K562 (cell line): ENCODE data around the gene UBA52. TPM values are rescaled to one million over a fixed set of nuclear protein-coding genes. Genes with fewer than 3 reads are reported as not detected.
A peak's percentile ranks its signal among the peaks of the same experiment; 100 is the strongest.

Experiments
- ATAC-seq: fragments of 200-7000 bp; cut with Tn5 transposase; 3 replicates; pipeline ENCODE4 v1.9.1; 2020; ENCODE audit warnings: moderate library complexity
- BruUV-seq: library from RNA; stranded (reverse); fragments of 400-500 nt; replicated peaks from 2 replicates; lab custom pipeline; 2021; lab: Mats Ljungman, UMichigan
- CTCF ChIA-PET: fragments of 300-600 bp; formaldehyde crosslinking; extraction: SDS; loops from one replicate; lab custom pipeline; 2021; ENCODE audit warnings: low intra/inter-chr PET ratio; lab: Yijun Ruan, JAX
- POLR2A ChIA-PET: fragments of 300-600, 350-650 bp; sonication (Branson Sonifier 250); formaldehyde crosslinking; extraction: SDS; loops from one replicate; lab custom pipeline; 2021; ENCODE audit warnings: antibody characterized with exemption, inconsistent platforms; lab: Yijun Ruan, JAX
- DNase-seq, 4 experiments: peaks; one replicate each; pipeline versions ENCODE4 v3.0.0 to v3.0.0-alpha.2; 2011 to 2018; ENCODE audit warnings: low spot score in 3 of 4, mixed read lengths in 3 of 4; ENCODE audit errors: extremely low read depth in 1 of 4
- FAIRE-seq: peaks from 2 replicates; lab custom pipeline; 2011; peaks lifted over from hg19 to GRCh38; lab: Jason Lieb, UNC
- H2AFZ ChIP-seq: 2 replicates; pipeline ENCODE4 v1.6.0; 2011; ENCODE audit warnings: low read depth, low read length, control low read depth, inconsistent platforms
- H3K27ac ChIP-seq: fragments of 200-600 bp; 3 replicates; pipeline ENCODE4 v1.8.0; 2011; ENCODE audit warnings: low read depth, mild to moderate bottlenecking, control low read depth, inconsistent platforms, low read length, moderate library complexity, mixed read lengths; ENCODE audit errors: extremely low read depth
- H3K27me3 ChIP-seq, 2 experiments: fragments of 300-600 bp in 1 of 2; 2 replicates in 1 of 2; 3 replicates in 1 of 2; pipeline versions ENCODE4 v1.6.0 to v1.8.0; 2011; ENCODE audit warnings: inconsistent platforms in 2 of 2, low read length in 2 of 2, mild to moderate bottlenecking in 1 of 2, mixed read lengths in 1 of 2, moderate library complexity in 1 of 2; ENCODE audit not compliant: control insufficient read depth in 2 of 2, insufficient read depth in 2 of 2
- H3K36me3 ChIP-seq: fragments of 300-600 bp; 3 replicates; pipeline ENCODE4 v1.8.0; 2011; ENCODE audit warnings: mild to moderate bottlenecking, low read length, inconsistent platforms; ENCODE audit not compliant: control insufficient read depth, insufficient read depth
- H3K4me1 ChIP-seq, 2 experiments: fragments of 200-600 bp in 1 of 2; replicated peaks in 1 of 2; 2 replicates in 1 of 2; 3 replicates in 1 of 2; pipeline versions ENCODE4 v1.5.1 to v1.8.0; 2011; ENCODE audit warnings: inconsistent platforms in 2 of 2, low read length in 2 of 2, mild to moderate bottlenecking in 1 of 2, mixed read lengths in 1 of 2, moderate library complexity in 1 of 2; ENCODE audit not compliant: control insufficient read depth in 2 of 2, insufficient read depth in 2 of 2
- H3K4me2 ChIP-seq: 2 replicates; pipeline ENCODE4 v1.6.1; 2011; ENCODE audit warnings: low read length, control low read depth, inconsistent platforms, mixed read lengths; ENCODE audit not compliant: insufficient read depth
- H3K4me3 ChIP-seq: fragments of 200-600 bp; sonication (generic), shearing (Covaris generic); 2 replicates; pipeline ENCODE4 v1.5.1; 2016; ENCODE audit warnings: control low read depth, inconsistent platforms
- H3K79me2 ChIP-seq: fragments of 200-600 bp; 3 replicates; pipeline ENCODE4 v1.8.0; 2011; ENCODE audit warnings: low read length, inconsistent platforms; ENCODE audit not compliant: control insufficient read depth, insufficient read depth
- H3K9ac ChIP-seq, 2 experiments: 2 replicates each; pipeline versions ENCODE4 v1.6.0 to v1.6.1; 2011; ENCODE audit warnings: low read depth in 2 of 2, low read length in 2 of 2, control low read depth in 1 of 2, inconsistent platforms in 1 of 2, mild to moderate bottlenecking in 1 of 2, mixed read lengths in 1 of 2; ENCODE audit not compliant: insufficient read depth in 1 of 2
- H3K9me1 ChIP-seq: one replicate; pipeline ENCODE4 v1.6.0; 2011; ENCODE audit warnings: inconsistent platforms, mild to moderate bottlenecking, low read length, moderate library complexity; ENCODE audit not compliant: control insufficient read depth, insufficient read depth
- H3K9me3 ChIP-seq: replicated peaks from 2 replicates; pipeline ENCODE4 v1.5.1; 2011; ENCODE audit warnings: low read depth, low read length, inconsistent platforms; ENCODE audit not compliant: control insufficient read depth, insufficient read depth
- H4K20me1 ChIP-seq: replicated peaks from 2 replicates; pipeline ENCODE4 v1.6.1; 2011; ENCODE audit warnings: low read length, inconsistent platforms, mixed read lengths; ENCODE audit not compliant: control insufficient read depth, insufficient read depth
- ARHGAP35 ChIP-seq: fragments of 450-650 bp; IDR thresholded peaks from 2 replicates; pipeline ENCODE4 v1.6.1; 2018; ENCODE audit not compliant: partially characterized antibody
- CBFA2T3 ChIP-seq: fragments of 450-650 bp; IDR thresholded peaks from 2 replicates; pipeline ENCODE4 v1.6.1; 2017
- HNRNPH1 ChIP-seq: fragments of 200-400 bp; formaldehyde crosslinking; optimal IDR thresholded peaks from 2 replicates; pipeline ENCODE3; 2017; ENCODE audit warnings: low read depth, mild to moderate bottlenecking, low read length, moderate library complexity
- HOXB6 ChIP-seq: fragments of 250-450 bp; sonication (Bioruptor Pico); IDR thresholded peaks from 2 replicates; pipeline ENCODE4 v1.5.1; 2022; ENCODE audit warnings: mild to moderate bottlenecking, borderline replicate concordance
- MYNN ChIP-seq, 2 experiments: sonication (generic); formaldehyde crosslinking in 1 of 2; IDR thresholded peaks; 2 replicates each; pipeline versions ENCODE4 v1.5.0 to v1.6.1; 2016 to 2020; ENCODE audit warnings: antibody characterized with exemption in 1 of 2, missing genetic modification reagents in 1 of 2
- NR2F6 ChIP-seq: fragments of 450-650 bp; formaldehyde crosslinking; IDR thresholded peaks from 2 replicates; pipeline ENCODE4 v1.4.0; 2020; ENCODE audit warnings: mild to moderate bottlenecking
- POLR2A ChIP-seq: fragments of 450-650 bp; conservative IDR thresholded peaks from 2 replicates; pipeline ENCODE4 v1.6.1; 2016
- POLR2G ChIP-seq: fragments of 200-400 bp; formaldehyde crosslinking; IDR thresholded peaks from 2 replicates; pipeline ENCODE4 v1.6.1; 2017; ENCODE audit warnings: low read depth, mild to moderate bottlenecking, antibody characterized with exemption, low read length, moderate library complexity
- RFX7 ChIP-seq: fragments of 250-450 bp; sonication (Bioruptor Pico); IDR thresholded peaks from 2 replicates; pipeline ENCODE4 v1.5.1; 2021; ENCODE audit warnings: mild to moderate bottlenecking
- SMARCE1 ChIP-seq: fragments of 450-650 bp; IDR thresholded peaks from 2 replicates; pipeline ENCODE4 v1.7.1; 2016; ENCODE audit warnings: mild to moderate bottlenecking
- STAT5A ChIP-seq: IDR thresholded peaks from 2 replicates; pipeline ENCODE4 v1.6.1; 2012; ENCODE audit warnings: low read length, inconsistent platforms, borderline replicate concordance
- TFAM ChIP-seq: fragments of 250-450 bp; sonication (Bioruptor Pico); conservative IDR thresholded peaks from 2 replicates; pipeline ENCODE4 v1.5.0; 2021; ENCODE audit warnings: mild to moderate bottlenecking, moderate library complexity
- TFAP4 ChIP-seq: sonication (generic); formaldehyde crosslinking; IDR thresholded peaks from 2 replicates; pipeline ENCODE4 v1.8.0; 2022; ENCODE audit warnings: missing genetic modification reagents, mild to moderate bottlenecking, moderate library complexity, borderline replicate concordance
- ZBTB7A ChIP-seq: IDR thresholded peaks from 2 replicates; pipeline ENCODE4 v1.6.1; 2011; ENCODE audit warnings: low read depth, mild to moderate bottlenecking, low read length, moderate library complexity, borderline replicate concordance; ENCODE audit not compliant: control insufficient read depth
- ZNF77 ChIP-seq: fragments of 250-450 bp; sonication (Bioruptor Pico); IDR thresholded peaks from 2 replicates; pipeline ENCODE4 v1.5.0; 2020
- WGBS: fragments of 100-300 bp; shearing (Covaris generic); methylation state at CpG from one replicate; pipeline ENCODE4 v1.1.6; 2016; ENCODE audit warnings: low coverage, mixed read lengths; ENCODE audit not compliant: insufficient coverage; ENCODE audit errors: missing lambda C conversion rate; 5-methylcytosine and 5-hydroxymethylcytosine counted together
- in situ Hi-C: fragments of 300-500 bp; cut with MboI; formaldehyde crosslinking; loops from 4 replicates; pipeline ENCODE4 v1.15.0; 2018; ENCODE audit warnings: inconsistent platforms, mixed read lengths
- intact Hi-C: fragments of 100-400 bp; cut with micrococcal nuclease; formaldehyde crosslinking; loops from 2 replicates; pipeline ENCODE4 v1.14.2; 2022
- polyA plus RNA-seq, 8 experiments: library from polyadenylated mRNA; depleted of rRNA in 4 of 8; stranded (reverse) in 5 of 8; unstranded in 3 of 8; fragments of >200 nt; fragmentation: Nextera tagmentation in 2 of 8; fragmentation: Illumina TruSeq in 1 of 8; extraction: Ambion mirVana in 2 of 8; extraction: Trizol in 1 of 8; gene quantifications; 2 replicates each; pipeline versions ENCODE4 v1.2.1 to v1.2.3, GENCODE V29; 2011 to 2014; ENCODE audit warnings: inconsistent platforms in 1 of 8, missing spikeins in 1 of 8
- total RNA-seq, 7 experiments: library from RNA; depleted of rRNA in 6 of 7; stranded (reverse); fragments of >200 nt in 6 of 7; fragmentation: Illumina TruSeq in 2 of 7; extraction: Trizol in 2 of 7; gene quantifications; 2 replicates each; pipeline versions ENCODE4 v1.2.1 to v1.2.3, GENCODE V29; 2011 to 2021; ENCODE audit warnings: low replicate concordance in 1 of 7
- TF ChIP-seq, protein P1 (sequence below): fragments of 450-650 bp; IDR thresholded peaks from 2 replicates; pipeline ENCODE4 v1.6.1; 2016
- TF ChIP-seq, protein P2 (sequence below): sonication (generic); formaldehyde crosslinking; IDR thresholded peaks from 2 replicates; pipeline ENCODE4 v1.9.0; 2022; ENCODE audit warnings: mild to moderate bottlenecking, missing genetic modification reagents

Gene UBA52
- total and polyA plus RNA-seq, 9 of the 15 experiments (the other 6 are each of a cell fraction or from before 2014, with no cell fraction given), result 1,110 to 2,751 (median 1,733) TPM

DNA sequence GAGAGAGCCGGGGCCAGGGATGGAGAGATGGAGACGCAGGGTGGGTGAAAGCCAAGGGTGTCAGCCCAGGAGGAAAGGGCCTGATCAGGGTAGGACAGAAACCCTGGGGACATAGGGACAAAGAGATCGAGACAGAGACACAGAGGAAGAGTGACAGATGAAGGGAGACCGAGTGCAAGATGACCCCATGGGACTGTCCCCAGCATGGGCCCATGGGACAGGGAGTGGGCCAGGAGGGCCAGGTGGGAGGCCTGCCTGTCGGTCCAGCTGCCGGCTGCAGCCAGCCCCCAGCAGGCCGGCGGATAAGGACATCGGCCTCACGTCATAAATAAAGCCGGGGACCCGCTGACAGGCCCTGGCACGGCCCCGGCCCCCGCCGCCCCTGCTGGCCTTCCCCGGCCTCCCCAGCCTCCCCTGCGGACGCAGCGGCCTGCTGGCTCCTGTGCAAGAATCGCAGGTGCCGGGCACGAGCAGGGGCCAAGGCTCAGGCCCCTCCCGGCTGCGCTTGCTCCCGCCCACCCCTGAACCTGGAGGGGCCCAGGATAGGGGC, 23.2 kb downstream of the UBA52 start:
- intact Hi-C loops, result loop anchor here (5.0 to 10.0 kb wide), 4 partner anchors 42 to 250 kb away; partner anchors contain the start of gene KLHL26
- BruUV-seq, result no TSS peak

More for the DNA sequence above, 23.2 kb downstream of the UBA52 start:
- H3K4me1 ChIP-seq, result peaks cover 25 to 81% of the 10 kb centered on the region in 2 experiments
- no peak for TF ChIP-seq HNRNPH1
- TF ChIP-seq POLR2G, result 0 out of 2 replicates have a peak, but pooled peaks have one; percentile 25
- TF ChIP-seq ZBTB7A, result peak; percentile 23; the same call in 1 of the 2 replicates
- TF ChIP-seq ZNF77 (CRISPR knock-in tag), result no peak
- TF ChIP-seq, protein P1, sequence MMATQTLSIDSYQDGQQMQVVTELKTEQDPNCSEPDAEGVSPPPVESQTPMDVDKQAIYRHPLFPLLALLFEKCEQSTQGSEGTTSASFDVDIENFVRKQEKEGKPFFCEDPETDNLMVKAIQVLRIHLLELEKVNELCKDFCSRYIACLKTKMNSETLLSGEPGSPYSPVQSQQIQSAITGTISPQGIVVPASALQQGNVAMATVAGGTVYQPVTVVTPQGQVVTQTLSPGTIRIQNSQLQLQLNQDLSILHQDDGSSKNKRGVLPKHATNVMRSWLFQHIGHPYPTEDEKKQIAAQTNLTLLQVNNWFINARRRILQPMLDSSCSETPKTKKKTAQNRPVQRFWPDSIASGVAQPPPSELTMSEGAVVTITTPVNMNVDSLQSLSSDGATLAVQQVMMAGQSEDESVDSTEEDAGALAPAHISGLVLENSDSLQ, result peak; percentile 23; the same call in 1 of the 2 replicates
- no peak for TF ChIP-seq RFX7 (CRISPR knock-in tag)
- 0 out of 2 replicates have a peak, but pooled peaks have one; percentile 29 for TF ChIP-seq POLR2A
- peak; percentile 35 for TF ChIP-seq ARHGAP35
- TF ChIP-seq, protein P2, sequence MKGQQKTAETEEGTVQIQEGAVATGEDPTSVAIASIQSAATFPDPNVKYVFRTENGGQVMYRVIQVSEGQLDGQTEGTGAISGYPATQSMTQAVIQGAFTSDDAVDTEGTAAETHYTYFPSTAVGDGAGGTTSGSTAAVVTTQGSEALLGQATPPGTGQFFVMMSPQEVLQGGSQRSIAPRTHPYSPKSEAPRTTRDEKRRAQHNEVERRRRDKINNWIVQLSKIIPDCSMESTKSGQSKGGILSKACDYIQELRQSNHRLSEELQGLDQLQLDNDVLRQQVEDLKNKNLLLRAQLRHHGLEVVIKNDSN (CRISPR knock-in tag), result 0 out of 2 replicates have a peak, but pooled peaks have one; percentile 20
- no peak for TF ChIP-seq HOXB6
- TF ChIP-seq TFAM (CRISPR knock-in tag), result no peak
- TF ChIP-seq TFAP4 (CRISPR knock-in tag), result 0 out of 2 replicates have a peak, but pooled peaks have one; percentile 1
- no peak for TF ChIP-seq NR2F6 (CRISPR knock-in tag)
- no peak for TF ChIP-seq MYNN (IDR thresholded peaks at IDR 0.05)
- TF ChIP-seq MYNN (CRISPR knock-in tag; IDR thresholded peaks at IDR 0.05), result no peak
- no peak for TF ChIP-seq STAT5A
- TF ChIP-seq SMARCE1, result peak; percentile 3; the same call in 1 of the 2 replicates
- TF ChIP-seq CBFA2T3, result 0 out of 2 replicates have a peak, but pooled peaks have one; percentile 1
- POLR2A ChIA-PET, result interaction anchor here (0.5 to 1.0 kb wide), 4 partner anchors 10 to 1929 kb away, joined by 3 to 4 read pairs (median 4); no protein-coding TSS in a partner anchor
- peaks cover 5% of the 10 kb centered on the region; the same call in 1 of the 3 replicates for H3K79me2 ChIP-seq
- H3K36me3 ChIP-seq, result peaks cover 5% of the 10 kb centered on the region; the same call in 2 of the 3 replicates
- no peak for FAIRE-seq
- DNase-seq, result no peak
- H3K27ac ChIP-seq, result no peak overlapping the region
- ATAC-seq, result no peak
- 54% methylated on average over 3 of the region's 26 CpGs for WGBS
- H3K4me3 ChIP-seq, result peak overlapping the region; percentile 38
- CTCF ChIA-PET, result interaction anchor here (0.6 to 1.1 kb wide), 3 partner anchors 81 to 324 kb away, joined by 3 to 4 read pairs (median 3); no protein-coding TSS in a partner anchor
- peaks cover 6% of the 10 kb centered on the region; the same call in 1 of the 2 replicates for H4K20me1 ChIP-seq
- H3K9ac ChIP-seq, result peak overlapping the region; percentile 30 to 91; a peak in 3 of 4 replicates
- in situ Hi-C loops, result no loop called here
- no peaks in the 10 kb centered on the region for H3K9me1 ChIP-seq
- no peaks in the 10 kb centered on the region for H3K27me3 ChIP-seq
- no peaks in the 10 kb centered on the region for H3K9me3 ChIP-seq
- H3K4me2 ChIP-seq, result peak overlapping the region; percentile 72
- peak overlapping the region; percentile 54 for H2AFZ ChIP-seq
